ENCODE data around the gene KMT2C.

GRCh38 chr7:152315845-152316244 is 120.0 kb downstream of the KMT2C start:
- TF ChIP-seq CEBPB (IDR thresholded peaks at IDR 0.05; ENCODE audit: borderline replicate concordance, low read depth, low read length) (no peak), ZNF543 (CRISPR knock-in tag; IDR thresholded peaks at IDR 0.05) (no peak), MAFK (conservative IDR thresholded peaks at IDR 0.05 in 1 of 2, IDR thresholded peaks at IDR 0.05 in 1 of 2; ENCODE audit: low read length in 2 of 2) (no peak), ZNF251 (CRISPR knock-in tag; IDR thresholded peaks at IDR 0.05) (no peak), ZNF605 (CRISPR knock-in tag; IDR thresholded peaks at IDR 0.05) (no peak), ZBED4 (CRISPR knock-in tag; IDR thresholded peaks at IDR 0.05; ENCODE audit: borderline replicate concordance) (no peak)
- TF ChIP-seq, protein P1, sequence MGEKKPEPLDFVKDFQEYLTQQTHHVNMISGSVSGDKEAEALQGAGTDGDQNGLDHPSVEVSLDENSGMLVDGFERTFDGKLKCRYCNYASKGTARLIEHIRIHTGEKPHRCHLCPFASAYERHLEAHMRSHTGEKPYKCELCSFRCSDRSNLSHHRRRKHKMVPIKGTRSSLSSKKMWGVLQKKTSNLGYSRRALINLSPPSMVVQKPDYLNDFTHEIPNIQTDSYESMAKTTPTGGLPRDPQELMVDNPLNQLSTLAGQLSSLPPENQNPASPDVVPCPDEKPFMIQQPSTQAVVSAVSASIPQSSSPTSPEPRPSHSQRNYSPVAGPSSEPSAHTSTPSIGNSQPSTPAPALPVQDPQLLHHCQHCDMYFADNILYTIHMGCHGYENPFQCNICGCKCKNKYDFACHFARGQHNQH (CRISPR knock-in tag; IDR thresholded peaks at IDR 0.05) = no peak
- TF ChIP-seq, protein P2, sequence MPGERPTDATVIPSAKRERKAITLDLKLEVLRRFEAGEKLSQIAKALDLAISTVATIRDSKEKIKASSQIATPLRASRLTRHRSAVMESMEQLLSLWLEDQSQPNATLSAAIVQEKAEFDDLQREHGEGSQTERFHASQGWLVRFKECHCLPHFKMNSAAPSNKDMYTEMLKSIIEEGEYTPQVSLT (CRISPR knock-in tag; IDR thresholded peaks at IDR 0.05; ENCODE audit: borderline replicate concordance, low read depth) = no peak
